Upper lobe of right lung (tissue), 1 donor: ENCODE measurements around the gene GLI3. TPM values are rescaled to one million over a fixed set of nuclear protein-coding genes. Genes with fewer than 3 reads are reported as not detected.

Source experiments
- ATAC-seq: fragments of 200-7000 bp; cut with Tn5 transposase; one replicate; pipeline ENCODE4 v1.9.1; 2020; ENCODE audit warnings: mild to moderate bottlenecking, moderate library complexity
- DNase-seq: peaks from one replicate; pipeline ENCODE4 v3.0.0-alpha.2; 2020
- H3K27ac ChIP-seq: fragments of 200-600 bp; one replicate; pipeline ENCODE4 v1.8.0; 2022
- H3K27me3 ChIP-seq: fragments of 200-600 bp; one replicate; pipeline ENCODE4 v1.8.0; 2022; ENCODE audit warnings: mild to moderate bottlenecking
- H3K36me3 ChIP-seq: fragments of 200-600 bp; one replicate; pipeline ENCODE4 v1.8.0; 2022
- H3K4me1 ChIP-seq: fragments of 200-600 bp; one replicate; pipeline ENCODE4 v1.8.0; 2022
- H3K4me3 ChIP-seq: fragments of 200-600 bp; one replicate; pipeline ENCODE4 v1.8.0; 2022; ENCODE audit warnings: mild to moderate bottlenecking
- H3K9me3 ChIP-seq: fragments of 200-600 bp; one replicate; pipeline ENCODE4 v1.8.0; 2022
- intact Hi-C: fragments of 100-400 bp; cut with DNase I; formaldehyde crosslinking; loops from one replicate; pipeline ENCODE4 v1.11.0; 2022
- total RNA-seq: library from RNA; stranded (reverse); fragmentation: NEBNext Ultra II Directional; extraction: Animal tissue kit (Norgen Biotek cat#: 25700); gene quantifications from one replicate; pipeline ENCODE4 v1.2.1, GENCODE V29; 2021
- TF ChIP-seq, protein P1 (sequence below): fragments of 200-600 bp; IDR thresholded peaks from one replicate; pipeline ENCODE4 v1.8.0; 2022; ENCODE audit warnings: antibody characterized with exemption
- donor health status: DM: no; HTN: yes; CAD: no; lungs with severe emphysema.

The GLI3 gene
- total RNA-seq, 1 donor from 2014 or later = 17.5 TPM

DNA sequence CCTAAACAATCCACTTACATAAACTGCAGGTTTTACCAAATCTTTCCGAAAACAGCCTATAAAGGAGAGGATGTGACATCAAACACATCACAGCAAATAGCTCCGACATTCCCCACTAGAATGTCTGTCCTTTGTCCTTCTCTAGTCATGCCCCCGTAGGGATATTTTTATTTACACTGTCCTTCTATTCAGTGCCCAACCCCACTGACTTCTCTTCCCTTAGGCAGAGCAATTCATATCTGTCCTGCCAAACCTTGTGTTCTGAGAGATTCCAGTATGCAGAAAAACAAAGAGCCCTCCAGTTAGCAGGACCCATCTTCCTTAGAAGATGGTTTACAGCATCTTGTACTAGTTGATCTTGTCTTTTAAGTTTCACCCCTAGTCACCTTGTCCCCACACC is 5.4 kb upstream of the GLI3 start:
- H3K4me1 ChIP-seq = peaks cover 14% of the 10 kb centered on the region
- no peaks in the 10 kb centered on the region for H3K9me3 ChIP-seq
- H3K27me3 ChIP-seq = no peaks in the 10 kb centered on the region
- intact Hi-C loops = no loop called here
- no peaks in the 10 kb centered on the region for H3K36me3 ChIP-seq
- no peak overlapping the region for H3K4me3 ChIP-seq
- ATAC-seq = no peak
- DNase-seq = no peak
- TF ChIP-seq, protein P1, sequence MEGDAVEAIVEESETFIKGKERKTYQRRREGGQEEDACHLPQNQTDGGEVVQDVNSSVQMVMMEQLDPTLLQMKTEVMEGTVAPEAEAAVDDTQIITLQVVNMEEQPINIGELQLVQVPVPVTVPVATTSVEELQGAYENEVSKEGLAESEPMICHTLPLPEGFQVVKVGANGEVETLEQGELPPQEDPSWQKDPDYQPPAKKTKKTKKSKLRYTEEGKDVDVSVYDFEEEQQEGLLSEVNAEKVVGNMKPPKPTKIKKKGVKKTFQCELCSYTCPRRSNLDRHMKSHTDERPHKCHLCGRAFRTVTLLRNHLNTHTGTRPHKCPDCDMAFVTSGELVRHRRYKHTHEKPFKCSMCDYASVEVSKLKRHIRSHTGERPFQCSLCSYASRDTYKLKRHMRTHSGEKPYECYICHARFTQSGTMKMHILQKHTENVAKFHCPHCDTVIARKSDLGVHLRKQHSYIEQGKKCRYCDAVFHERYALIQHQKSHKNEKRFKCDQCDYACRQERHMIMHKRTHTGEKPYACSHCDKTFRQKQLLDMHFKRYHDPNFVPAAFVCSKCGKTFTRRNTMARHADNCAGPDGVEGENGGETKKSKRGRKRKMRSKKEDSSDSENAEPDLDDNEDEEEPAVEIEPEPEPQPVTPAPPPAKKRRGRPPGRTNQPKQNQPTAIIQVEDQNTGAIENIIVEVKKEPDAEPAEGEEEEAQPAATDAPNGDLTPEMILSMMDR = no peak
- H3K27ac ChIP-seq = no peak overlapping the region

DNA sequence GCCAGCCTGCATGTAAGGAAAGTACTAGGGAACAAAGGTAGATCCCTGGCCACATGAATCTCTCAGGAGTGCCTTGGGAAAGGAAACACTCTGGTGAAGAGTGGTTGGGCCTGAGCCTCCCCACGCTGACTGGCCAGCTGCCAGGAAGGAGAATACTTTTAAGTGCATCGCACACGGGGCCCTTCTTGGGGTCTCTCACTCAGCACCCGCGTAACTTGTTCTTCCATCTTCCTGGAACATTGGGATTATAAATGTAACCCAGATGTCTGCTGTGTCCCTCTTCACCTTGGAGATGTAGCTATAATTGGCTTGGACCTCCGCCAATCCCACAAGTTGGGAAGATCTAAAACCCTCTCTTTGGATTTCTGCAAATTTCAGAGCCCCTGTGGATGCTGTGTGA is 4.4 kb upstream of the GLI3 start:
- Histone ChIP-seq H3K4me3 (no peak overlapping the region), H3K27ac (no peak overlapping the region), H3K36me3 (no peaks in the 10 kb centered on the region), H3K27me3 (no peaks in the 10 kb centered on the region), H3K9me3 (no peaks in the 10 kb centered on the region), H3K4me1 (peaks cover 11% of the 10 kb centered on the region)
- intact Hi-C loops = no loop called here
- DNase-seq (no peak), ATAC-seq (no peak)
- TF ChIP-seq, protein P1 = no peak

DNA sequence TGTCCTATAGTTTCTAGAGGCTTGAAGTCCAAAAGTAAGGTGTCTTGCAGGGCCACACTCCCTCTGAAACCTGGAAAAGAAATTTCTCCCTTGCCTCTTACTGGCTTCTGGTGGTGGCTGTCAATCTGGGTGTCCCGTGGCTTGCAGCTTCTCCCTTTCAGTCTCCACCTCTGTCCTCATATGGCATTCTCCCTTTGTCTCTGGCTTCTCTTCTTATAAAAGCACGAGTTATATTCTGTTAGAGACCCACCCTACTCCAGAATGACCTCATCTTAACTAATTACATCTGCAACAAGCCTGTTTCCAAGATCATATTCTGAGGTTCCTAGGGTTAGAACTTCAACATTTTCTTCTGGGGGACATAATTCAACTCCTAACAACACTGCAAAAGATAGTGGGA is 3.4 kb upstream of the GLI3 start:
- Histone ChIP-seq H3K9me3 (no peaks in the 10 kb centered on the region), H3K4me3 (no peak overlapping the region), H3K27me3 (no peaks in the 10 kb centered on the region), H3K27ac (no peak overlapping the region), H3K4me1 (peaks cover 16% of the 10 kb centered on the region), H3K36me3 (no peaks in the 10 kb centered on the region)
- intact Hi-C loops = no loop called here
- TF ChIP-seq, protein P1 = no peak
- ATAC-seq = no peak
- no peak for DNase-seq

DNA sequence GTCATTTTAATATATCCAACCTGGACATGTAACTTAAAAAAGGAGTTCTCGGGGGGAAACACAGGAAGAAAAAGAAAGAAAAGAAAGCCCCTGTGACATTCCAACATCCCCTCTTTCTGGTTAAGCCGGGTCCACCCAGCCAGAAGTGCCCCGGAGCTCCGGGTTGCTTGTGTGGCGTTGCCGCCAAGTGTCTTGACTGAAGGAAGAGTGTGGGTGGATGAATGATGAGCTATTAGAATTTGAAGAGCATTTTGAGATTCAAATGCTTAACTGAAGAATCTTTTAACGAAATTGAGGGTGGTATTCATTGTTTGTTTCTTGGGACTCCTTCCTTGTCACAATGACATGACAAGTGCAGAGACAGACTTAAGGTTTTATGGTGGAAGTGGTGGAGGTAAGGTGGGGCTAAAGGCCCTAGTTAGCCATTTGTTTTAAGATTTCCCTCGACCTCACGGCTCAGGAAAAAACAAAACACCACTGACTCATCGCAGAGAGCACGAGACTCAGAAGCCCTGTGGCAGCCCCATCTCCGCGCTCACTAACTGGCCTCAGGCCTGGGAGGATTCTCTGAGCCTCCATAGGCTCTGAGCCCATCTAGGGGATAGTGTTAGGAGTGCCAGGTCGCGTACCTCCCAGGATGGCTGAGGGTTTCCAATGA is 1.8 kb upstream of the GLI3 start:
- peaks cover 26% of the 10 kb centered on the region for H3K4me1 ChIP-seq
- DNase-seq = no peak
- intact Hi-C loops = no loop called here
- no peak for ATAC-seq
- no peaks in the 10 kb centered on the region for H3K36me3 ChIP-seq
- peak overlapping the region; percentile 74 for H3K27ac ChIP-seq
- no peaks in the 10 kb centered on the region for H3K27me3 ChIP-seq
- TF ChIP-seq, protein P1 = no peak
- no peaks in the 10 kb centered on the region for H3K9me3 ChIP-seq
- no peak overlapping the region for H3K4me3 ChIP-seq

DNA sequence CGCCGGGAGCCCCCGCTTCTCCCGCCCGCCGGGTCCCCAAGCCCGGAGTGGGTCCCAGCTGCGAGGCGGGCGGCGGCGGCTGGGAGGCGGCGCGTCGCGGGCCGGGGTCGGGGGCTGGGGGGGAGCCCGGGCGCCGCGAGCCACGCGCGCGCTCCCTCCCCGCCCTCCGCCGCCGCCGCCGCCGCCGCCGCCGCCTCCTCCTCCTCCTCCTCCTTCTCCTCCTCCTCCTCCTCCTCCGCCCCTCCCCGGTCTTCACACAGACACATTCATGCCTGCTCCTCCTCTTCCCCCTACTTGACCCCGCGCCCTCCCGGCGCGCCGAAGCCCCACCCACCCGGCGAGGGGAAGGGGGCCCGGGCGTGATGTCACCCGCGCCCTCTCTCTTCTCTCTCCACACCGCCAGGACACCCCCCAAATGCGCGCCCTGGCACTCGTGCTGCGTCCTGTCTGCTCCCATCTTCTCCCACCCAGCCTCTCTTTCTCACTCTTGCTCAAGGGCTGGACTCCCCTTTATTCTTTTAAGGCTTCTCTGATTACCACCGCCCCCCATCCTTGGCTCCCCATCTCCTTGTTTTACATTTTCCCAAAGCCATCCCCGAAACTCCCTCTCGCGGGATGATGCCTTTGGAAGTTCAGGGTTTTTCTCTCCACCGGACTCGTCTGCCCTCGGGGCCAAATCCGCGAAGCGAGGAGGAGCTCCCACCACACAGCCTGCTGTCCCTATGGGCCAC is 967 bp upstream of the GLI3 start:
- peak; percentile 78 for DNase-seq
- intact Hi-C loops = no loop called here
- TF ChIP-seq, protein P1 = no peak

More for the DNA sequence above, 967 bp upstream of the GLI3 start:
- peak overlapping the region; percentile 77 for H3K4me3 ChIP-seq
- H3K27ac ChIP-seq = peak overlapping the region; percentile 80
- no peaks in the 10 kb centered on the region for H3K9me3 ChIP-seq
- H3K27me3 ChIP-seq = no peaks in the 10 kb centered on the region
- peaks cover 26% of the 10 kb centered on the region for H3K4me1 ChIP-seq
- ATAC-seq = peak; percentile 48
- no peaks in the 10 kb centered on the region for H3K36me3 ChIP-seq
